Parathyroid adenoma (tissue), 2 donors: ENCODE results near the gene MICALL2.
A peak's percentile ranks its signal among the peaks of the same experiment; 100 is the strongest.

Source experiments
- H2AFZ ChIP-seq: fragments of 300-600 bp; sonication (generic); one replicate; pipeline ENCODE4 v1.7.0; 2017; ENCODE audit warnings: antibody characterized with exemption, mild to moderate bottlenecking
- H3K27ac ChIP-seq: fragments of 300-600 bp; sonication (generic); one replicate; pipeline ENCODE4 v1.7.0; 2017
- H3K27me3 ChIP-seq: fragments of 300-600 bp; sonication (generic); one replicate; pipeline ENCODE4 v1.7.0; 2017; ENCODE audit warnings: low read length; ENCODE audit not compliant: control insufficient read depth, insufficient read depth
- H3K36me3 ChIP-seq: fragments of 300-600 bp; sonication (generic); one replicate; pipeline ENCODE4 v1.7.0; 2017; ENCODE audit warnings: low read length; ENCODE audit not compliant: control insufficient read depth, insufficient read depth
- H3K4me1 ChIP-seq: fragments of 300-600 bp; sonication (generic); one replicate; pipeline ENCODE4 v1.7.0; 2017; ENCODE audit warnings: control low read depth
- H3K4me2 ChIP-seq: fragments of 300-600 bp; sonication (generic); one replicate; pipeline ENCODE4 v1.7.0; 2017; ENCODE audit warnings: low read length
- H3K4me3 ChIP-seq: fragments of 300-600 bp; sonication (generic); one replicate; pipeline ENCODE4 v1.7.0; 2017; ENCODE audit warnings: low read depth, low read length
- H3K79me2 ChIP-seq: fragments of 300-600 bp; sonication (generic); one replicate; pipeline ENCODE4 v1.7.0; 2017; ENCODE audit warnings: control low read depth
- H3K9ac ChIP-seq: fragments of 300-600 bp; sonication (generic); one replicate; pipeline ENCODE4 v1.7.0; 2017; ENCODE audit warnings: mild to moderate bottlenecking
- H3K9me3 ChIP-seq: fragments of 300-600 bp; sonication (generic); one replicate; pipeline ENCODE4 v1.7.0; 2017; ENCODE audit warnings: low read length; ENCODE audit not compliant: control insufficient read depth
- TF ChIP-seq, protein P1 (sequence below): fragments of 300-600 bp; sonication (generic); IDR thresholded peaks from one replicate; pipeline ENCODE4 v1.7.0; 2017; ENCODE audit warnings: antibody characterized with exemption, mild to moderate bottlenecking
- donor health status: primary hyperparathyroidism.

Gene MICALL2

DNA sequence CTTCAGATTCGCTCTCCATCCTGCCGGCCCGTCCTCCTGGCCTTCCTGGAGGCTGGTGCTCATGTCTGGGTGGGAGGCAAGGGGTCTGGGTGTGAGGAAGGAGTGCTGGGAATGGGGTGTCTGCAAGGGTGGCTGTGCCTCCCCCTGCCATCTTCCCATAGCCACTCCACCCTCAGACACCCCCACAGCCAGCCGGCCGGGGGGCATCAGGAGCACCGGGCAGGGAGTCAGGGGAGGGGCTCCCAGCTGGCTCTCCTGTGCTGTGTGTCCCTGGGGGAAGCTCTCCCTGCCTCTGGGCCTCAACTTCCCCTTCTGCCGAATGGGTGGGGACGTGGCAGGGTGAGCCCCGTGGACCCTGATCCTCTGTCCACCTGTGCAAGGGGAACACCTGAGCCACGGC is 18.6 kb downstream of the MICALL2 start:
- Histone ChIP-seq H3K36me3 (no peaks in the 10 kb centered on the region), H3K79me2 (no peaks in the 10 kb centered on the region), H3K4me3 (no peak overlapping the region), H2AFZ (no peak overlapping the region), H3K27ac (no peak overlapping the region), H3K9ac (no peak overlapping the region), H3K4me1 (no peaks in the 10 kb centered on the region), H3K9me3 (no peaks in the 10 kb centered on the region), H3K27me3 (no peaks in the 10 kb centered on the region), H3K4me2 (no peak overlapping the region)
- TF ChIP-seq, protein P1, sequence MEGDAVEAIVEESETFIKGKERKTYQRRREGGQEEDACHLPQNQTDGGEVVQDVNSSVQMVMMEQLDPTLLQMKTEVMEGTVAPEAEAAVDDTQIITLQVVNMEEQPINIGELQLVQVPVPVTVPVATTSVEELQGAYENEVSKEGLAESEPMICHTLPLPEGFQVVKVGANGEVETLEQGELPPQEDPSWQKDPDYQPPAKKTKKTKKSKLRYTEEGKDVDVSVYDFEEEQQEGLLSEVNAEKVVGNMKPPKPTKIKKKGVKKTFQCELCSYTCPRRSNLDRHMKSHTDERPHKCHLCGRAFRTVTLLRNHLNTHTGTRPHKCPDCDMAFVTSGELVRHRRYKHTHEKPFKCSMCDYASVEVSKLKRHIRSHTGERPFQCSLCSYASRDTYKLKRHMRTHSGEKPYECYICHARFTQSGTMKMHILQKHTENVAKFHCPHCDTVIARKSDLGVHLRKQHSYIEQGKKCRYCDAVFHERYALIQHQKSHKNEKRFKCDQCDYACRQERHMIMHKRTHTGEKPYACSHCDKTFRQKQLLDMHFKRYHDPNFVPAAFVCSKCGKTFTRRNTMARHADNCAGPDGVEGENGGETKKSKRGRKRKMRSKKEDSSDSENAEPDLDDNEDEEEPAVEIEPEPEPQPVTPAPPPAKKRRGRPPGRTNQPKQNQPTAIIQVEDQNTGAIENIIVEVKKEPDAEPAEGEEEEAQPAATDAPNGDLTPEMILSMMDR, result no peak

DNA sequence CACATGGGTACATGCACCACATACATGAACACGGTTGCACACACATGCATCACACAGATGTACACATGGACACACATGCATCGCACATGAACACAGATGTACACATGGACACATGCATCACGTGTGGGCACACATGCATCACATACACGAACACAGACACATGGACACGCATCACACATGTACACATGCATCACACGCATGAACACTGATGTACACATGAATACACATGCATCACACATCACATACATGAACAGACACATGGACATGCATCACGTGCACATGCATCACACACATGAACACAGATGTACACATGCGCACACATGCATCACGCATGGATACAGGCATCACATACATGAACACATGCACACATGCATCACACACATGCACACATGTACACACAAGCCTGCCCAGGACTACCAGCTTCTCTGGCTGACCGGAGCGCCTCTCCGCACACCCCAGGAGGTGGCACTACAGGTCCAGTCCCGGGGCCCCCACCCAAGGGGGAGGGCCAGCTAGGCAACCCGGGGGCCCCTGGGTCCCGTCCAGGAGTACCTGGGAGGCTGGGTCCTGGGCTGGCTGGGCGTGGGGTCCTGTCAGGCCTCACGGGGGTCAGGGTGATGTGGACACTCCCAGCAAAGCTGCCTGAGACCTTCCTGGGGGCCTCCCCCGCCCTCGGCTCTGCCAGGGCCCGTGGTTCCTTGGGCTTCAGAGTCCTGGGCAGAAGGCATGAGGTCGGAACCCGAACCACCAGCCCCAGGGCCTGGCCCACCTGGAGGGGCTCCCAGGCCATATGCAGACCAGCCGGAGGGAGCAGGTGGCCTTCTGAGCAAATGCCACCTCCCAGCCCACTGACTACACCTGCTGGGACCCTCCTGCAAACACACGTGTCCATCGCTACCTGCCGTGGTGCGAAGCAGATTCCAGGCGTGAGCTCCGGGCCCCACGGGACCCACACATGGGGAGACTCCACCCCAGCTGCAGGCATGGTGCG is 19.6 kb downstream of the MICALL2 start:
- no peaks in the 10 kb centered on the region for H3K4me1 ChIP-seq

DNA sequence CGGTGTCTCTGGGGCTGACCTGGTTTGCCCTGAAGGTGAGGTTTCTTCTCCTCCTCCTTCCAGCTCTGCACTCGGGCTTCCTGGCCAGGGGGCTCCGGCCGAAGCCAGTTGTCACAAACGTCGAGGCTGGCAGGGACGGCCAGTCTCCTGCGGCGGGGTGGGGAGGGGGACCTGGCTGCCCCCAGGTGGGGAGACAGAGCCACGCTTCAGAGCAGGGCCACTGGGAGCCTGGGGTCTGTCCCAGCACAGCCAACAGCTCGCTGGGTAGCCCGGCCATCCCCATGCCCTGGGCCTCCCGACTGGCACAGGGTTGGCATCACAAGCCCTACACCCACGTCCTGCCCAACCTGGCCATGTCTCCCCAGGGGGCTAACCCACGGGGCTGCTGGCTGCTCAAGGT is 20.4 kb downstream of the MICALL2 start:
- Histone ChIP-seq H3K4me3 (no peak overlapping the region), H3K27me3 (no peaks in the 10 kb centered on the region), H3K9ac (no peak overlapping the region), H3K4me1 (no peaks in the 10 kb centered on the region), H3K79me2 (no peaks in the 10 kb centered on the region), H3K36me3 (no peaks in the 10 kb centered on the region), H3K9me3 (no peaks in the 10 kb centered on the region), H3K27ac (no peak overlapping the region), H2AFZ (no peak overlapping the region), H3K4me2 (no peak overlapping the region)
- TF ChIP-seq, protein P1, result no peak

More for the DNA sequence above, 19.6 kb downstream of the MICALL2 start:
- Histone ChIP-seq H3K9me3 (no peaks in the 10 kb centered on the region), H3K4me2 (no peak overlapping the region), H2AFZ (no peak overlapping the region), H3K4me3 (no peak overlapping the region), H3K27ac (no peak overlapping the region), H3K79me2 (no peaks in the 10 kb centered on the region), H3K9ac (no peak overlapping the region), H3K27me3 (no peaks in the 10 kb centered on the region), H3K36me3 (no peaks in the 10 kb centered on the region)
- TF ChIP-seq, protein P1, result peak; percentile 14

DNA sequence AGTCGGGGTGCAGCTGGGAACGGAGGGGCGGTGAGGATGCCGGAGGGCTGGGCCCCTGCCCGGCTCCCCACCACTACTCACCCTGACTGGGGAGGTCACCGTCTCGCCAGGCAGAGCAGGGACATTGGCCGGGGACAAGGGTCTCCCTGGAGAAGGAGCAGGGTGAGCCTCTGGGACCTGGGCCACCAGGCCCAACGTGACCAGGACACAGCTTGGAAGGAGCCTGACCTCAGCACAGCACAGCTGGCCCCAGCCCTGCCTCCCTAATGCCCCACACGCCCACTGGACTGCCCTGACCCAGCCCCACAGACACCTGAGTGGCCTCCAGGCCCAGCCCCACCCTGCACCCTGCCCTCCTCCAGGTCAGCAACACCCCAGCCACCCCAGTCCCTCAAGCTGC is 21.1 kb downstream of the MICALL2 start:
- H3K27me3 ChIP-seq, result no peaks in the 10 kb centered on the region
- no peak overlapping the region for H3K4me3 ChIP-seq
- no peaks in the 10 kb centered on the region for H3K9me3 ChIP-seq
- H3K27ac ChIP-seq, result no peak overlapping the region
- H2AFZ ChIP-seq, result no peak overlapping the region
- H3K36me3 ChIP-seq, result no peaks in the 10 kb centered on the region
- H3K79me2 ChIP-seq, result no peaks in the 10 kb centered on the region
- H3K9ac ChIP-seq, result no peak overlapping the region
- H3K4me2 ChIP-seq, result no peak overlapping the region
- no peaks in the 10 kb centered on the region for H3K4me1 ChIP-seq
- TF ChIP-seq, protein P1, result no peak
